Measurements from ENCODE around the gene RPA3.

GRCh38 chr7:7698930-7699329 lies 19.5 kb downstream of the RPA3 start:
- no peak for TF ChIP-seq POLR2A (IDR thresholded peaks at IDR 0.05)
- no peak for TF ChIP-seq CTCF (IDR thresholded peaks at IDR 0.05)

Data from uterus (tissue), 2 donors.